Eye (tissue), 1 donor: ENCODE results near the gene ISG20L2.

Source experiments
- DNase-seq: peaks from one replicate; pipeline ENCODE4 v3.0.0-alpha.2; 2015

ISG20L2 gene

GRCh38 chr1:156740741-156741480 lies 12.3 kb upstream of the ISG20L2 start, which contains the start of gene MRPL24:
MRPL24 (minus strand) TSS chr1:156741088; CDS start chr1:156738704, 2,384 bp downstream.
- peak; percentile 100 for DNase-seq

GRCh38 chr1:156740237-156740740 lies 11.7 kb upstream of the ISG20L2 start:
- no peak for DNase-seq

- no peak for DNase-seq
Observed at GRCh38 chr1:156738916-156739315, 10.3 kb upstream of the ISG20L2 start.

- DNase-seq = no peak
Observed at GRCh38 chr1:156738407-156738806, 9.8 kb upstream of the ISG20L2 start.

GRCh38 chr1:156733989-156734584 lies 5.5 kb upstream of the ISG20L2 start:
- DNase-seq = no peak

- DNase-seq = peak; percentile 90
Observed at GRCh38 chr1:156727926-156728598, 504 bp downstream of the ISG20L2 start, which contains the start of gene METTL25B. METTL25B (plus strand) TSS chr1:156728469; CDS start chr1:156729105, 636 bp downstream.

- no peak for DNase-seq
Observed at GRCh38 chr1:156727492-156727891, 1.1 kb downstream of the ISG20L2 start.

GRCh38 chr1:156726549-156727226 lies 1.9 kb downstream of the ISG20L2 start:
- peak; percentile 57 for DNase-seq

GRCh38 chr1:156725683-156726280 lies 2.8 kb downstream of the ISG20L2 start:
- DNase-seq = peak; percentile 95

GRCh38 chr1:156721535-156721934 lies 7.0 kb downstream of the ISG20L2 start:
- no peak for DNase-seq

GRCh38 chr1:156721131-156721530 lies 7.4 kb downstream of the ISG20L2 start:
- no peak for DNase-seq

- peak; percentile 52 for DNase-seq
Observed at GRCh38 chr1:156717351-156717750, 11.2 kb downstream of the ISG20L2 start.

GRCh38 chr1:156714830-156715229 lies 13.7 kb downstream of the ISG20L2 start:
- no peak for DNase-seq

GRCh38 chr1:156712626-156713025 lies 15.9 kb downstream of the ISG20L2 start:
- no peak for DNase-seq

- peak; percentile 39 for DNase-seq
Observed at GRCh38 chr1:156711011-156711817, 17.4 kb downstream of the ISG20L2 start.

- peak; percentile 61 for DNase-seq
Observed at GRCh38 chr1:156709757-156710489, 18.6 kb downstream of the ISG20L2 start.

GRCh38 chr1:156709031-156709430 lies 19.5 kb downstream of the ISG20L2 start:
- DNase-seq = peak; percentile 41

GRCh38 chr1:156708218-156708661 lies 20.3 kb downstream of the ISG20L2 start:
- DNase-seq = peak; percentile 85

GRCh38 chr1:156707417-156708217 lies 20.9 kb downstream of the ISG20L2 start:
- DNase-seq = peak; percentile 89
